Parathyroid adenoma (tissue), 2 donors: Measurements from ENCODE around the gene FDCSP.

ENCODE experiments used
- H2AFZ ChIP-seq: fragments of 300-600 bp; sonication (generic); one replicate; pipeline ENCODE4 v1.7.0; 2017; ENCODE audit warnings: antibody characterized with exemption, mild to moderate bottlenecking
- H3K27ac ChIP-seq: fragments of 300-600 bp; sonication (generic); one replicate; pipeline ENCODE4 v1.7.0; 2017
- H3K27me3 ChIP-seq: fragments of 300-600 bp; sonication (generic); one replicate; pipeline ENCODE4 v1.7.0; 2017; ENCODE audit warnings: low read length; ENCODE audit not compliant: control insufficient read depth, insufficient read depth
- H3K36me3 ChIP-seq: fragments of 300-600 bp; sonication (generic); one replicate; pipeline ENCODE4 v1.7.0; 2017; ENCODE audit warnings: low read length; ENCODE audit not compliant: control insufficient read depth, insufficient read depth
- H3K4me1 ChIP-seq: fragments of 300-600 bp; sonication (generic); one replicate; pipeline ENCODE4 v1.7.0; 2017; ENCODE audit warnings: control low read depth
- H3K4me2 ChIP-seq: fragments of 300-600 bp; sonication (generic); one replicate; pipeline ENCODE4 v1.7.0; 2017; ENCODE audit warnings: low read length
- H3K4me3 ChIP-seq: fragments of 300-600 bp; sonication (generic); one replicate; pipeline ENCODE4 v1.7.0; 2017; ENCODE audit warnings: low read depth, low read length
- H3K79me2 ChIP-seq: fragments of 300-600 bp; sonication (generic); one replicate; pipeline ENCODE4 v1.7.0; 2017; ENCODE audit warnings: control low read depth
- H3K9ac ChIP-seq: fragments of 300-600 bp; sonication (generic); one replicate; pipeline ENCODE4 v1.7.0; 2017; ENCODE audit warnings: mild to moderate bottlenecking
- H3K9me3 ChIP-seq: fragments of 300-600 bp; sonication (generic); one replicate; pipeline ENCODE4 v1.7.0; 2017; ENCODE audit warnings: low read length; ENCODE audit not compliant: control insufficient read depth
- TF ChIP-seq, protein P1 (sequence below): fragments of 300-600 bp; sonication (generic); IDR thresholded peaks from one replicate; pipeline ENCODE4 v1.7.0; 2017; ENCODE audit warnings: antibody characterized with exemption, mild to moderate bottlenecking
- donor health status: primary hyperparathyroidism.

The FDCSP gene

DNA sequence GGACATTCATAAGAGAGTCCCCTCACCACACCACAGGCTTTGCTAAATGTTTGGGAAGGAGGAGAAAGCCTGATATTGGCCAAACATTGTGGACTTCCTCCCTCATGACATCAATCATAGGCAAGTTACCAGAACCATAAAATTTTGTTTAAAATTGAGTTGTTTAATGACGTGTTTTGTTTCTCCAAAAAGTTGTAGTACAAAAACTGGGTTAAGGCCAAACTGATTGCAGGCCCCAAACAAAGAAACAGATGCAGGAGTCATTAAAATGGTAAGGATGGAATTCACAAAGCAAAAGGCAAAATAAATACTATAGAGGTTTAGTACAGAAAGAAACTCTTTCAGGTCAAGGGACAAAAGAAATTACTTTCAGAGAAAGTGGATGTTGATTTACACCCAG is 34.3 kb upstream of the FDCSP start:
- no peaks in the 10 kb centered on the region for H3K9me3 ChIP-seq
- H3K27me3 ChIP-seq, result no peaks in the 10 kb centered on the region
- H3K9ac ChIP-seq, result no peak overlapping the region
- TF ChIP-seq, protein P1, sequence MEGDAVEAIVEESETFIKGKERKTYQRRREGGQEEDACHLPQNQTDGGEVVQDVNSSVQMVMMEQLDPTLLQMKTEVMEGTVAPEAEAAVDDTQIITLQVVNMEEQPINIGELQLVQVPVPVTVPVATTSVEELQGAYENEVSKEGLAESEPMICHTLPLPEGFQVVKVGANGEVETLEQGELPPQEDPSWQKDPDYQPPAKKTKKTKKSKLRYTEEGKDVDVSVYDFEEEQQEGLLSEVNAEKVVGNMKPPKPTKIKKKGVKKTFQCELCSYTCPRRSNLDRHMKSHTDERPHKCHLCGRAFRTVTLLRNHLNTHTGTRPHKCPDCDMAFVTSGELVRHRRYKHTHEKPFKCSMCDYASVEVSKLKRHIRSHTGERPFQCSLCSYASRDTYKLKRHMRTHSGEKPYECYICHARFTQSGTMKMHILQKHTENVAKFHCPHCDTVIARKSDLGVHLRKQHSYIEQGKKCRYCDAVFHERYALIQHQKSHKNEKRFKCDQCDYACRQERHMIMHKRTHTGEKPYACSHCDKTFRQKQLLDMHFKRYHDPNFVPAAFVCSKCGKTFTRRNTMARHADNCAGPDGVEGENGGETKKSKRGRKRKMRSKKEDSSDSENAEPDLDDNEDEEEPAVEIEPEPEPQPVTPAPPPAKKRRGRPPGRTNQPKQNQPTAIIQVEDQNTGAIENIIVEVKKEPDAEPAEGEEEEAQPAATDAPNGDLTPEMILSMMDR, result no peak
- peaks cover 3% of the 10 kb centered on the region for H3K4me1 ChIP-seq
- H3K4me3 ChIP-seq, result no peak overlapping the region
- no peaks in the 10 kb centered on the region for H3K79me2 ChIP-seq
- no peak overlapping the region for H3K27ac ChIP-seq
- H2AFZ ChIP-seq, result no peak overlapping the region
- no peaks in the 10 kb centered on the region for H3K36me3 ChIP-seq
- H3K4me2 ChIP-seq, result no peak overlapping the region

DNA sequence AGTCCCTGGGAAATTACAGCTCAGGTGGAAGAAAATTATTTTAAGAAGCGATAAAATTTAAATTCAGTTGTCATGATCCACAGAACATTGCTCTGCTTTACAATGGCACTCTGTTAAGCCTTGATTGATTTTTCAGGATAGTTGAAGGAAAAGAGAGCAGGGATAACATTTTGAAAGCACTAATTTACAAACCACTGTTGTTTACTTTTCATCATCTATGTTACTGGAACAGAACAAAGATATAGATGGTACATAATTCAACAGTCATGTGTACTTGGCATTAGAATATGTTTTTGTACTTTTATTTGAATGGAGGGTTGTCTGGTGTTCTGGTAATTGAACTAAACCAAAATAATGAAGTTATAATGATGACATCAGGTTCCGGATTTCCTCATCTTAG is 33.0 kb upstream of the FDCSP start:
- H3K27me3 ChIP-seq, result no peaks in the 10 kb centered on the region
- no peak overlapping the region for H3K9ac ChIP-seq
- peaks cover 1% of the 10 kb centered on the region for H3K4me1 ChIP-seq
- no peaks in the 10 kb centered on the region for H3K79me2 ChIP-seq
- H3K27ac ChIP-seq, result no peak overlapping the region
- no peaks in the 10 kb centered on the region for H3K36me3 ChIP-seq
- TF ChIP-seq, protein P1, result no peak
- no peak overlapping the region for H3K4me2 ChIP-seq
- H2AFZ ChIP-seq, result no peak overlapping the region
- no peak overlapping the region for H3K4me3 ChIP-seq
- no peaks in the 10 kb centered on the region for H3K9me3 ChIP-seq

DNA sequence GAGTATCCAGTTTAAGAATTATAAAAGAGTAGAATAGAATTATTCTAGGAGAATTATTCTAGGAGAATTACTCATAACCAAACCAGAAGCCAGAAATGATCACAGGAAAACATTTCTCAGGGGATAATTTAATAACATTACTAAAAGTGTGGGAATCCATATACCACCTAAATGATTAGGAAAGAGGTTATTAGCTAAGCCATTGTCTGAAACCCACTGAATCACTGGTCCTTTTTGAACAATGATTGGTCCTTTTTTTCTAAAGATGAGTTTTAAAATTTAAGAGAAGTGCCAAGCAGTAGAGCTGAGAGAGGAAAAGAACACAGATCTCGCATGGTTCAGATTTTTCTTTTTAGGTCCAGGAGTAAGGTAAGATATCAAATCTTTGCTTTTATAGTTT is 30.5 kb upstream of the FDCSP start, which contains the start of gene ODAM:
Gene ODAM (plus strand): TSS at position 301 of the 400 bp plus-strand sequence. CDS start 819 bp downstream, outside the sequence.
- H2AFZ ChIP-seq, result peak within 1 kb of the TSS; percentile 18
- no peaks in the 10 kb centered on the region for H3K36me3 ChIP-seq
- H3K4me3 ChIP-seq, result no peak within 1 kb of the TSS
- no peak within 1 kb of the TSS for H3K4me2 ChIP-seq
- H3K27ac ChIP-seq, result no peak within 1 kb of the TSS
- H3K27me3 ChIP-seq, result no peaks in the 10 kb centered on the region
- TF ChIP-seq, protein P1, result no peak
- no peak within 1 kb of the TSS for H3K9ac ChIP-seq
- no peaks in the 10 kb centered on the region for H3K9me3 ChIP-seq
- H3K79me2 ChIP-seq, result no peaks in the 10 kb centered on the region
- H3K4me1 ChIP-seq, result peaks cover 5% of the 10 kb centered on the region

DNA sequence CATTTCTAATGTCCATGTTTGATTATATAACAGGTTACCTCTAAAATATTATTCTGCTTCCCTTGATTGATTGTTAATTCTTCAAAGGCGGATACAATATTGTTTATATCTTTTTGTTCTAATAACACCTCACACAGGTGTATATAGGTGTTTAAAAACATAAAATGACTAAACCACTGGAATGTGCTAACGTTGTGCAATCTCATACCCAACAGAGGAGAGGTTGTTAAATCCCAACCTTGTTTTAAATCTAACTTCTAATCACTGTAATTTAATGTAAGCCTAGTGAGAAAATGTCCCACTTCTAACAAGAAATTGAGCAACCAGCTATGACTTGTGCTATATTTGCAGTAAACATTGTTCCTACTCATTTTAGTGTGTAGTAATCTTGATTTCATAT is 29.1 kb upstream of the FDCSP start:
- Histone ChIP-seq H3K4me1 (peaks cover 5% of the 10 kb centered on the region), H3K4me2 (no peak overlapping the region), H2AFZ (no peak overlapping the region), H3K79me2 (no peaks in the 10 kb centered on the region), H3K9ac (no peak overlapping the region), H3K36me3 (no peaks in the 10 kb centered on the region), H3K9me3 (no peaks in the 10 kb centered on the region), H3K27ac (no peak overlapping the region), H3K27me3 (no peaks in the 10 kb centered on the region), H3K4me3 (no peak overlapping the region)
- TF ChIP-seq, protein P1, result no peak

DNA sequence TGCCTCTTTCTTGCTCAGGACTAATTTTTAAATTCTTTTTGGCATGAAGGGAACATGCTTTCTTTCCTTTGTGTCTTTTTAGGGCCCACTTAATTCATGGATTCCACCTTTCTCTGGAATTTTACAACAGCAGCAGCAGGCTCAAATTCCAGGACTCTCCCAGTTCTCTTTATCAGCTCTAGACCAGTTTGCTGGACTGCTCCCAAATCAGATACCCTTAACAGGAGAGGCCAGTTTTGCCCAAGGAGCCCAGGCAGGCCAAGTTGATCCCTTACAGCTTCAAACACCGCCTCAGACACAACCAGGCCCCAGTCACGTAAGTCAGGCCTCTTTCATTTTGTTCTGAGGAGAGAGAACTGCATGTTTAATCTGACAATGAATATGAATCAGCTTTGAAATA is 28.1 kb upstream of the FDCSP start:
- no peaks in the 10 kb centered on the region for H3K27me3 ChIP-seq
- H3K4me2 ChIP-seq, result peak overlapping the region; percentile 18
- TF ChIP-seq, protein P1, result no peak
- H3K4me3 ChIP-seq, result peak overlapping the region; percentile 6
- H2AFZ ChIP-seq, result peak overlapping the region; percentile 48
- no peaks in the 10 kb centered on the region for H3K79me2 ChIP-seq
- H3K9ac ChIP-seq, result no peak overlapping the region
- H3K36me3 ChIP-seq, result no peaks in the 10 kb centered on the region
- H3K9me3 ChIP-seq, result no peaks in the 10 kb centered on the region
- H3K27ac ChIP-seq, result peak overlapping the region; percentile 63
- H3K4me1 ChIP-seq, result peaks cover 5% of the 10 kb centered on the region
